Astrocyte of the spinal cord (primary cell): ENCODE results near the gene PRRT1.

Experiments used
- DNase-seq: peaks from one replicate; pipeline ENCODE4 v3.0.0; 2011; ENCODE audit warnings: low read depth, low spot score
- H3K4me3 ChIP-seq: 2 replicates; pipeline ENCODE4 v1.5.1; 2011; ENCODE audit warnings: low read depth, mild to moderate bottlenecking, low read length, moderate library complexity
- CTCF ChIP-seq: IDR thresholded peaks from 2 replicates; pipeline ENCODE4 v1.5.1; 2012; ENCODE audit warnings: low read depth, mild to moderate bottlenecking, low read length, inconsistent platforms
- in situ Hi-C: cut with HindIII; loops from 2 replicates; pipeline ENCODE4 v1.10.0; 2017; ENCODE audit warnings: low sequenced_read_pairs

PRRT1 gene

GRCh38 chr6:32167154-32167760 is 15.5 kb upstream of the PRRT1 start:
- H3K4me3 ChIP-seq: no peak overlapping the region
- in situ Hi-C loops: no loop called here
- no peak for DNase-seq
- no peak for TF ChIP-seq CTCF

- in situ Hi-C loops: no loop called here
Observed at GRCh38 chr6:32166411-32167061, 14.8 kb upstream of the PRRT1 start.

GRCh38 chr6:32164295-32164694 is 12.6 kb upstream of the PRRT1 start, which contains the start of gene EGFL8:
Gene EGFL8, plus strand, starts transcription at chr6:32164595. Its CDS starts 1,571 bp downstream, at chr6:32166166.
- no peak within 1 kb of the TSS for H3K4me3 ChIP-seq
- no peak for TF ChIP-seq CTCF
- in situ Hi-C loops: no loop called here
- no peak for DNase-seq

More at GRCh38 chr6:32166411-32167061, 14.8 kb upstream of the PRRT1 start:
- H3K4me3 ChIP-seq: no peak overlapping the region
- no peak for TF ChIP-seq CTCF
- DNase-seq: no peak

GRCh38 chr6:32163559-32164258 is 12.0 kb upstream of the PRRT1 start:
- TF ChIP-seq CTCF: no peak
- no peak overlapping the region for H3K4me3 ChIP-seq
- no peak for DNase-seq
- in situ Hi-C loops: no loop called here

GRCh38 chr6:32158052-32158451 is 6.3 kb upstream of the PRRT1 start:
- DNase-seq: no peak
- in situ Hi-C loops: no loop called here
- TF ChIP-seq CTCF: no peak
- H3K4me3 ChIP-seq: no peak overlapping the region

- in situ Hi-C loops: no loop called here
- TF ChIP-seq CTCF: no peak
- DNase-seq: no peak
- no peak overlapping the region for H3K4me3 ChIP-seq
Observed at GRCh38 chr6:32156891-32157290, 5.2 kb upstream of the PRRT1 start.
